GM19324 (cell line): ENCODE measurements around the gene TTLL10.
A peak's percentile ranks its signal among the peaks of the same experiment; 100 is the strongest.

ENCODE experiments used
- ATAC-seq: cut with Tn5 transposase; IDR thresholded peaks from one replicate; pipeline ENCODE4 v1.9.1; 2021; ENCODE audit warnings: mild to moderate bottlenecking, moderate library complexity; ENCODE audit not compliant: unreplicated experiment, low FRiP score

Gene TTLL10

GRCh38 chr1:1217621-1218523, 44.2 kb downstream of the TTLL10 start:
- ATAC-seq: no peak

- ATAC-seq: no peak
Measured at GRCh38 chr1:1218524-1219200, 45.0 kb downstream of the TTLL10 start.

DNA sequence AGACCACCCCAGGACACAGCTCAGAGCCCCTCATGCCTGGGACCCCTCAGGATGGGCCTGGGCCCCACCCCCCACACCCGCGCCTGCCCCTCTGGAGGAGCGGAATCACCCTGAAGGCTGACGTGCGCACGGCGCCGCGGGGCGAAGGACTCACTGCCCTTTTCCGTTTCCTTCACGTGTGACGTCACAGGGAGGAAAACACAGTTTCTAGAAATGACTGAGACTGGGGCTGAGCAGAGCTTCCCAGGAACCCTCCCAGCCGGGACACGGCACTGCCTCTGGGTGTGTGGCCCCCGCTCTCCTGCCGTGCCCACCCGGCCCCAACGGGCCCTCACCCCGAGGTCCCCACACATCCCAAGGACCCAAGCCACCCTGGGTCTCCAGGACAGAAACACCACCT, 45.7 kb downstream of the TTLL10 start:
- no peak for ATAC-seq

DNA sequence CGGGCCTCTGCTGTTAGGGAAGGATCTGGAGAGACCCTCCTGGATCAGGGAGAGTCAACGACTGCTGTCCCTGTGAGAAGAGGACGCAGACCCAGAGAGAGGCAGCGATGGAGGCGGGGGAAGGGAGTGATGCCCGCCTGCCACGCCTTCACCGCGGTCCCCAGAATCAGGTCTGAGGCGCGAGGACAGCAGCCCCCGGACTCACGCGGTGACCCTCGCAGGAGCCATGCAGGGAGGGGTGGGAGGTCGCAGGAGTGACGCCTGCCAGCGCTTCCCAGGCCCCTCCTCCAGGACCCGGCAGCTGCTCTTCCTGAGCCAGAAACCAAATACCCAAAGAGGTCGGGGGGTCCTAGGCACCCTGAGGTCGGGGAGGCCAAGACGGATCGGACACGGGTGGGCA, 46.5 kb downstream of the TTLL10 start:
- no peak for ATAC-seq

GRCh38 chr1:1221887-1222574, 48.4 kb downstream of the TTLL10 start:
- ATAC-seq: no peak

GRCh38 chr1:1222575-1223225, 49.0 kb downstream of the TTLL10 start:
- ATAC-seq: no peak

GRCh38 chr1:1223321-1223720, 49.6 kb downstream of the TTLL10 start:
- no peak for ATAC-seq

- no peak for ATAC-seq
Measured at GRCh38 chr1:1223891-1224290, 50.2 kb downstream of the TTLL10 start.

DNA sequence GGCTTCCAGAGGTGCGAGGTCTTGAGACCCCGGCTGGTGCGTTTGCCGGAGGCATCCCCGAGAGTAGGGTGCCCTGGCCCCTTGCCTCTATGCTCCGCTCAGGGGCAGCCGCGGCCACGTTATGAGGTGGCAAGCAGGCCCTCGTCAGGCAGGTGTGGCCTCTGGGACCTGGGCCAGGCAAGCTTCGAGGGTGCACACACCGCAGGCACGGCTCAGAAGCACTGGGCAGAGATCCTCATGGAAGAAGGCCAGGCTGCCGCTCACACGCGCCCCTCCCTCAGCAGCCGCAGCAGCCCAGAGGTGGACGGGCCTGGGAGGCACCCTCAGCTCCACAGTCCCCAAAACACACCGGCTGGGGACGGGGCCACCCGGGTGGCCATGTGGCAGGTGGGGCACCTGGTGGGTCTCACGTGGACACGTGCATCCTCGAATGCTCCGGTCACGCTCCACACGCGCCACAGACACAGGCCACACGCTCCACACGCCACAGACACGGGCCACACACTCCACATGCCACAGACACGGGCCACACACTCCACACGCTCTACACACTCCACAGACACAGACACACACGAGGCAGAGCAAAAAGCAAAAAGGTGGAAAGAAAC, 51.7 kb downstream of the TTLL10 start:
- ATAC-seq: no peak

DNA sequence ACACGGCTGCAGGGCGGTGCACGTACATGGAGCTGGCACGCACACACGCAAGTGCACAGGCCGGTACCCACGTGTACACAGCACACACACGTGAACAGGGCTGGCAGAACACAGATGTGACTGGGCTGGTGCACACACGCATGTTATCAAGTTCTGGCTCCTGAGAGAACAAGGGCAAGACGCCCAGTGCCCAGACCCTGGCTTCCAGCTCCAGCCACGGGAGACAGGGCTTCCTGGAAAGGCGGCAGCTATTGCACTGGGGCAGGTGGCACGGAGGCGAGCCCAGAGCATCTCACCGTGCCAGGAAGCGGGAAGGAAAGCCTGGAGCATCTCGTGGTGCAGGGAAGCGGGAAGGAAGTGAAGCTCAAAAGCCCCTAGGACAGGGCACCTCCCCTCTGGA, 52.2 kb downstream of the TTLL10 start:
- no peak for ATAC-seq

DNA sequence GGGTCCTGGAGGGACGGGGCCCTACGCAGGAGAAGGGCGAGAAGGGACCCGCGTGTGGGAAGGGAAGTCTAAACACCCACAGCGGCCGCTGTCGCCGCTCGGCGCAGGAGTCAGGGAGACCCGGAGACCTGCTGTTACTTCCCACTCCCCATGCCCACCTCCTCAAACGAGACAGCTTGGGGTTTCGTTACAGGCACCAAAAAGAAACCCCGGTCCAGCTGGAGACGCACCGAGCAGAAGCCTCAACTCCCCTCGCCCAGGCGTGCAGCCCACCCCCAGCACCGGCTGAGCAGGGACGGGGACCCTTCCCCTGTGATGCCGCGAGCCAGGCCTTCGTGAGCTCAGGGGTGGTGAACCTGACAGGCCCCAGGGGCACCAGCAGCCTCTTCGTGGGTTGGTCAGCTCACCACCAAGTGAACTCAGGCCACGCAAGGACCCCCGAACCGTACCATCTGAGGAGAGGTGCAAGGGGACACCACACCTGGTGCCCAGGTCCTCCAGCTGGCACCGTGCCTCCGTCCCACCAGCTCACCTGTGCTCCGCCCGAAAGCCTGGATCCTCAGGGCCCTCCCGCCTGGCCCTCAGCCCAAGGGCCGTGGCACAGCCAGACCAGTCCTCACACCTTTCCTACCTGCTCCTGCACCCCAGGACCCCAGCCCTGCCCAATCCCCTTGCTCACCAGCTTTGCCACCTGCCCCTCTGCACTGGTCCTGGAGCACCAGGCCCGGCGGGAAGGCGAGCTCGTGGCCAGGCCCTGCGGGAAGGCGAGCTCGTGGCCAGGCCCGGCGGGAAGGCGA, 53.1 kb downstream of the TTLL10 start:
- no peak for ATAC-seq

DNA sequence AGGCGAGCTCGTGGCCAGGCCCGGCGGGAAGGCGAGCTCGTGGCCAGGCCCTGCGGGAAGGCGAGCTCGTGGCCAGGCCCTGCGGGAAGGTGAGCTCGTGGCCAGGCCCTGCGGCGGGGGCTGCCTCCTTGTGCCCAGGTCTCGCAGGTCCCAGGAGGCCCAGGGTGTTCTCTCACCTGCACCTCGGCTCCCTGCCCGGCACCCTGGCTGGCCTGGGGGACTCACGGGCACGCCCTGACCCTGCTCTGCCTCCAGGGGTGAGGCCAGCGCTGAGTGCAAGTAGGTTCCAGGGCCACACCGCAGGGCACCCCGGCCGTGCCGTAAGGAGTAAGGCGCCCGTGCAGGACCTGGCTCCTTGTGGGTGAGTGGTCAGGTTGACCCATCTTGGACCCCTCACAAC, 53.7 kb downstream of the TTLL10 start:
- no peak for ATAC-seq

DNA sequence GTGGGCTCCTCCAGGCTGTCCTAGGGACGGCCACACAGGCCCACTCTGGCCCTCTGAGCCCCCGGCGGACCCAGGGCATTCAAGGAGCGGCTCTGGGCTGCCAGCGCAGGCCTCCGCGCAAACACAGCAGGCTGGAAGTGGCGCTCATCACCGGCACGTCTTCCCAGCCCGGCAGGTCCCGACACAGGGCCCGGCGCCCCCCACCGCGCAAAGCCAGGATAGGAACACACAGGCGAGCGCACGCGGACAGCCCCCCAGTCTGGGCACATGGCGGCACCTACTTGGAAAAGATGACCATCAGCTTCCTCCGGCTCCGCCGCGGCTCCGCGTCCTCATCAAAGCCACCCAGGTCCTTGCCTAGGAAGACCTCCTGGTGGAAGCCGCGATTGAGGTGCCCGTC, 54.5 kb downstream of the TTLL10 start:
- ATAC-seq: no peak

- ATAC-seq: no peak
Measured at GRCh38 chr1:1228596-1229321, 55.1 kb downstream of the TTLL10 start.

DNA sequence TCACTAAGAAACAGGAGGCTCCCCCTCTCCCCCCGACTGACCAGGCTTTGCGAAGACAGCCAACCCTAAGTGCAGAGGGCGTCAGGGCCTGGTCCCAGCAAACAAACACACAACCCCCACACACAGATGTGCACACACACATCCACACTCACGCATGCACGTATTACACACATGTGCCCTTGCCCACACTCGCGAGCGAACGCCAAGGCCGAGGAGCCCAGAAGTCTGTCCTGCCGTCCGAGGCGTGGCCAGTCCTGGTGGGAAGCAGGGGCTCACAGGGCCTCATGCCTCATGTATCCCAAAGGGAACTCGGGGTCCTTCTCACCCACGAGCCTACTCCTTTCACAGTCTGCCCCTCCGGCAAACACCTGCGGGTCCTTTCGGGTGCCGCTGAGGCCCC, 56.1 kb downstream of the TTLL10 start:
- ATAC-seq: no peak

GRCh38 chr1:1230656-1231399, 57.1 kb downstream of the TTLL10 start:
- no peak for ATAC-seq

DNA sequence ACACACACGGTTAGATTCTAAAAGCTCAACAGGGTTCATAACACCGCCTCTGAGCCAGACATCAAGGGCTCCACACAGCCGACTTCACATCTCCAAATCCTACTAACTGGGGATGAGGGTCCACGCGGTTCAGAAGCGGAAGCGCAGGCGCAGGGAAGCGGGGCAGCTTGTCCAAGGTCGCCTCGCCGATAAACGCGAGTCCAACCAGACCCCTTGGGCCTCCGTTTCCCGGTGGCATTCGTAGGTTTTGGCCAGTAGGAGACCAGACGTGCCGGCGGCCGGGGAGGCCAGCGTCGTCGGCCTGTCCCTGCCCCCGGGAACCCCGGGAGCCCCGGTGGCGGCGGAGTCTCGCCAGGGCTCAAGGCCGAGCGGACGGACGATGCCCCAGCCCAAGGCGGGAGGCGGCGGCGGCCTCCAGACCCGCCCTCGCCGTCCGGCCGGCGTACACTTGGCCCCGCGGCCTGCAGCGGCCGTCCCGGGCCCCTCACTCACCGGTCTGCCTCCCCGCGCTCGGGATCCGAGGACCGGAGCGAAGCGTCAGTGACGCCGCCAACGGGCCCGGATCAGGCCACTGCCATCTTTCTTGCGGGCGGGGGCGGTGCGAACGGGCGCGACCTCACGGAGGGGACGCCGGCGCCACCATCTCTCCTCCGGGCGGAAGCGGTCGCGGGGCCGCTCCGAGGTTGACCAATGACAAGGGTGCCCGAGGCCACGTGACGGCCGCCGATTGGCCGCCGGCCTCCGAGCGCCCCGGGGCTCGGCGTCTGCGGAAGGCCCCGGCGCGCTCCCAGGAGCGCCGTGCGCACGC, 57.9 kb downstream of the TTLL10 start, which contains the start of gene SDF4:
TSS of gene SDF4 (minus strand) at position 602 of the 808 bp plus-strand sequence. CDS start 3,229 bp downstream, outside the sequence.
- ATAC-seq: peak; percentile 95
